ENCODE measurements around the gene KRT85. TPM values are rescaled to one million over a fixed set of nuclear protein-coding genes. Genes with fewer than 3 reads are reported as not detected.
"Not testable (repeated sequence)": the region's sequence is repeated elsewhere in the genome, so short reads cannot be mapped to it uniquely, and the experiment has no call there.

Gene KRT85
- total RNA-seq, 1 donor from 2014 or later: not detected

DNA sequence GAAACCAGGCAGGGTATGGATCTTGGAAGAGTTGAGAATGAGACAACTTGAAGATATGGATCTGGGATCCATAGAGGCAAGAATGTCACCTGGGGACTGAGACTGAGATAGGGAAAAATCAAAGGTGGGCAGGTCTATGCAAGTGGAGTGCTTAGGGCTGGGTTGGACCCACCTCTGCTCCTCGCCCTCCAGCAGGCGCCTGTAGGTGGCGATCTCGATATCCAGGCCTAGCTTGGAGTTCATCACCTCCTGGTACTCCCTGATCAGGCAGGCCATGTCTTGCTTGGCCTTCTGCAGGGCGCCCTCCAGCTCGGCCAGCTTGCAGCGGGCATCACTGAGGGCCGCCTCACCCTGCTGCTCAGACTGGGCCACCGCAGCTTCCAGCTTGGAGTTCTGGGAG is 51.6 kb downstream of the KRT85 start:
- H3K27ac Mint-ChIP-seq; H3K36me3 Mint-ChIP-seq (ENCODE audit: low read depth); intact Hi-C loops (cut with micrococcal nuclease); H3K9me3 Mint-ChIP-seq; H3K4me1 Mint-ChIP-seq; H3K4me3 Mint-ChIP-seq: not testable (repeated sequence)
- DNase-seq: peak; percentile 78
- peaks cover 42% of the 10 kb centered on the region for H3K27me3 Mint-ChIP-seq

- no peak overlapping the region for H3K4me3 Mint-ChIP-seq
- H3K27ac Mint-ChIP-seq: no peak overlapping the region
- intact Hi-C loops (cut with micrococcal nuclease): no loop called here
- H3K9me3 Mint-ChIP-seq: no peaks in the 10 kb centered on the region
- no peak for DNase-seq
- H3K27me3 Mint-ChIP-seq: peaks cover 46% of the 10 kb centered on the region
- H3K36me3 Mint-ChIP-seq (ENCODE audit: low read depth): no peaks in the 10 kb centered on the region
- no peaks in the 10 kb centered on the region for H3K4me1 Mint-ChIP-seq
Measured at GRCh38 chr12:52314511-52314910, 52.8 kb downstream of the KRT85 start.

GRCh38 chr12:52313926-52314325 is 53.4 kb downstream of the KRT85 start:
- intact Hi-C loops (cut with micrococcal nuclease): no loop called here
- peaks cover 51% of the 10 kb centered on the region for H3K27me3 Mint-ChIP-seq
- H3K4me3 Mint-ChIP-seq: no peak overlapping the region
- DNase-seq: no peak
- H3K27ac Mint-ChIP-seq: no peak overlapping the region
- H3K4me1 Mint-ChIP-seq: peaks cover 1% of the 10 kb centered on the region
- peaks cover under 1% of the 10 kb centered on the region for H3K36me3 Mint-ChIP-seq (ENCODE audit: low read depth)
- H3K9me3 Mint-ChIP-seq: no peaks in the 10 kb centered on the region

GRCh38 chr12:52313461-52313860 is 53.8 kb downstream of the KRT85 start:
- intact Hi-C loops (cut with micrococcal nuclease): no loop called here
- peaks cover 3% of the 10 kb centered on the region for H3K36me3 Mint-ChIP-seq (ENCODE audit: low read depth)
- peaks cover 54% of the 10 kb centered on the region for H3K27me3 Mint-ChIP-seq
- peaks cover 4% of the 10 kb centered on the region for H3K4me1 Mint-ChIP-seq
- no peak overlapping the region for H3K4me3 Mint-ChIP-seq
- H3K27ac Mint-ChIP-seq: no peak overlapping the region
- DNase-seq: no peak
- no peaks in the 10 kb centered on the region for H3K9me3 Mint-ChIP-seq

DNA sequence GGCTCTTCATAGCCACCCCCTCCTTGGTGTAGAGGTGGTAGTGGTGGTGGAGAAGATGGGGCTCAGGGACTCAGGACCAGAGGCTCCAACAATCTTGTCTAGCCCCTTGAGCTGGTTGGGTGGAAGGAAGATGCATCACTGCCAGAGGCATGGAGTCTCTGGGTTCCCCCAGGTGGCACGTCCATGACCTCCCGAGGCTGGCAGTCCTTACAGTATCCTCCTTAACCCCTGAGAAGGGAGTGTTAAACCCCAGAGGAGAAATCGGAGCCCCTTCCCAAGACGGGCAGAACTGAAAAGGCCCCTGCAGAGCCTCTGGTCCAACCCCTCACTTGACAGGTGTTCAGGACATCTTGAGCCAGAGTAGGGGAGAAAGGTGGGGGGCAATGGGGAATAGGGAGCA is 55.2 kb downstream of the KRT85 start:
- Mint-ChIP-seq H3K36me3 (ENCODE audit: low read depth) (peaks cover 3% of the 10 kb centered on the region), H3K27ac (no peak overlapping the region), H3K4me1 (peaks cover 7% of the 10 kb centered on the region), H3K4me3 (no peak overlapping the region), H3K27me3 (peaks cover 64% of the 10 kb centered on the region), H3K9me3 (no peaks in the 10 kb centered on the region)
- DNase-seq: no peak
- intact Hi-C loops (cut with micrococcal nuclease): no loop called here

- no peak for DNase-seq
- Mint-ChIP-seq H3K4me3 (no peak overlapping the region), H3K4me1 (peaks cover 7% of the 10 kb centered on the region), H3K27me3 (peaks cover 72% of the 10 kb centered on the region), H3K27ac (no peak overlapping the region), H3K9me3 (no peaks in the 10 kb centered on the region), H3K36me3 (ENCODE audit: low read depth) (peaks cover 3% of the 10 kb centered on the region)
- intact Hi-C loops (cut with micrococcal nuclease): no loop called here
Measured at GRCh38 chr12:52311285-52311648, 56.0 kb downstream of the KRT85 start.

GRCh38 chr12:52310622-52311284 is 56.5 kb downstream of the KRT85 start:
- peaks cover 3% of the 10 kb centered on the region for H3K36me3 Mint-ChIP-seq (ENCODE audit: low read depth)
- H3K27me3 Mint-ChIP-seq: peaks cover 73% of the 10 kb centered on the region
- H3K4me1 Mint-ChIP-seq: peaks cover 9% of the 10 kb centered on the region
- no peak overlapping the region for H3K4me3 Mint-ChIP-seq
- intact Hi-C loops (cut with micrococcal nuclease): no loop called here
- H3K27ac Mint-ChIP-seq: no peak overlapping the region
- DNase-seq: no peak
- no peaks in the 10 kb centered on the region for H3K9me3 Mint-ChIP-seq

Other genes with a start within 250 kb of the KRT85 start
- not detected in 2 replicates for gene KRT80, start 175.5 kb downstream of the KRT85 start, total RNA-seq
- gene KRT7, start 134.2 kb downstream of the KRT85 start, total RNA-seq: 12.3 and 15.8 TPM in 2 replicates
- 0.44 and 0.64 TPM in 2 replicates for gene KRT86, start 92.8 kb downstream of the KRT85 start, total RNA-seq
- gene KRT81, start 75.9 kb downstream of the KRT85 start, total RNA-seq: not detected in 2 replicates
- not detected in 2 replicates for gene KRT83, start 46.1 kb downstream of the KRT85 start, total RNA-seq
- gene KRT84, start 18.2 kb upstream of the KRT85 start, total RNA-seq: not detected in 2 replicates
- gene KRT82, start 38.9 kb upstream of the KRT85 start, total RNA-seq: not detected in 2 replicates
- not detected in 2 replicates for gene KRT75, start 66.9 kb upstream of the KRT85 start, total RNA-seq
- gene KRT6B, start 84.7 kb upstream of the KRT85 start, total RNA-seq: not detected in 2 replicates
- not detected in 2 replicates for gene KRT6C, start 106.3 kb upstream of the KRT85 start, total RNA-seq
- gene KRT6A, start 125.8 kb upstream of the KRT85 start, total RNA-seq: not detected in 2 replicates
- gene KRT5, start 152.9 kb upstream of the KRT85 start, total RNA-seq: not detected in 2 replicates
- gene KRT71, start 185.7 kb upstream of the KRT85 start, total RNA-seq: not detected in 2 replicates
- not detected in 2 replicates for gene KRT74, start 206.4 kb upstream of the KRT85 start, total RNA-seq
- gene KRT72, start 234.0 kb upstream of the KRT85 start, total RNA-seq: 0.09 TPM in 1 of 2 replicates, not detected in the other